Heart left ventricle (tissue), 16 donors: ENCODE data around the gene PPP4R1. TPM values are rescaled to one million over a fixed set of nuclear protein-coding genes. Genes with fewer than 3 reads are reported as not detected.
A peak's percentile ranks its signal among the peaks of the same experiment; 100 is the strongest.

Experiments used
- ATAC-seq, 4 donors: fragments of 200-7000 bp; cut with Tn5 transposase; one replicate each; pipeline ENCODE4 v1.9.1; 2020 to 2022; ENCODE audit warnings: moderate library complexity in 4 of 4, mild to moderate bottlenecking in 3 of 4, moderate number of reproducible peaks in 1 of 4
- DNase-seq, 5 donors: peaks; one replicate each; pipeline ENCODE4 v3.0.0-alpha.2; 2020
- H3K27ac ChIP-seq, 12 donors: fragments of 200-600 bp; sonication (generic) in 4 of 12; one replicate each; pipeline versions ENCODE4 v1.5.0 to v1.8.0; 2016 to 2022; ENCODE audit warnings: mild to moderate bottlenecking in 2 of 12
- H3K27me3 ChIP-seq, 9 donors: fragments of 200-600 bp; sonication (generic) in 2 of 9; one replicate each; pipeline versions ENCODE4 v1.5.1 to v1.8.0; 2016 to 2022; ENCODE audit warnings: mild to moderate bottlenecking in 3 of 9
- H3K36me3 ChIP-seq, 9 donors: fragments of 200-600 bp; sonication (generic) in 2 of 9; one replicate each; pipeline versions ENCODE4 v1.5.0 to v1.8.0; 2018 to 2022; ENCODE audit warnings: mild to moderate bottlenecking in 2 of 9
- H3K4me1 ChIP-seq, 12 donors: fragments of 200-600 bp; sonication (generic) in 4 of 12; one replicate each; pipeline versions ENCODE4 v1.5.0 to v1.8.0; 2016 to 2022; ENCODE audit warnings: mild to moderate bottlenecking in 3 of 12
- H3K4me3 ChIP-seq, 12 donors: fragments of 200-600 bp; sonication (generic) in 4 of 12; one replicate each; pipeline versions ENCODE4 v1.5.0 to v1.8.0; 2017 to 2022; ENCODE audit warnings: mild to moderate bottlenecking in 9 of 12, moderate library complexity in 4 of 12
- H3K9me3 ChIP-seq, 12 donors: fragments of 200-600 bp; sonication (generic) in 4 of 12; one replicate each; pipeline versions ENCODE4 v1.5.0 to v1.8.0; 2016 to 2022; ENCODE audit warnings: mild to moderate bottlenecking in 1 of 12
- POLR2A ChIP-seq, 2 donors: fragments of 450-650 bp; IDR thresholded peaks; one replicate each; pipeline ENCODE4 v1.6.1; 2017; ENCODE audit warnings: antibody characterized with exemption in 2 of 2, mild to moderate bottlenecking in 2 of 2, moderate library complexity in 2 of 2
- WGBS, 4 donors: extraction: QIAGEN DNeasy Blood & Tissue Kit in 2 of 4; methylation state at CpG; one replicate each; pipeline versions ENCODE4 v1.1.5 to v1.1.7; 2013 to 2018; 5-methylcytosine and 5-hydroxymethylcytosine counted together
- intact Hi-C, 10 donors: fragments of 100-400 bp; cut with DNase I; formaldehyde crosslinking; loops; one replicate each; pipeline versions ENCODE4 v1.11.1 to v1.14.2; 2022
- polyA plus RNA-seq, 2 donors: library from polyadenylated mRNA; stranded (reverse); fragments of 200-250 nt; gene quantifications; one replicate each; pipeline ENCODE4 v1.2.3, GENCODE V29; 2013
- total RNA-seq, 9 donors: library from RNA; depleted of rRNA in 2 of 9; stranded (reverse); fragments of >200 nt in 2 of 9; fragmentation: NEBNext Ultra II Directional in 3 of 9; extraction: Animal tissue kit (Norgen Biotek cat#: 25700) in 3 of 9; gene quantifications; one replicate each; pipeline versions ENCODE4 v1.1.0 to v1.2.4, GENCODE V29; 2016 to 2023
- TF ChIP-seq, protein P1 (sequence below), 12 donors: fragments of 200-600 bp; sonication (generic) in 4 of 12; IDR thresholded peaks; one replicate each; pipeline versions ENCODE4 v1.5.0 to v1.8.0; 2018 to 2022; ENCODE audit warnings: antibody characterized with exemption in 12 of 12, mild to moderate bottlenecking in 5 of 12
- donor health status: ischemic (EF 13 %, LVEDD 7.1; RV severe dilation, severe dysfunction).
- donor health status: healthy with polysubstance abuse.
- donor health status: DM: no; HTN: yes; CAD: no.
- donor health status: DM: no; HTN: no; CAD: no.
- donor health status: ischemic (EF 25% LVEDD 6.9; RV normal size, moderate dysfunction).
- donor health status: ischemic (EF 25% LVEDD 5.7; RV mildly dilated, moderate dysfunction).
- donor health status: healthy.
- donor health status: DM: yes; HTN: yes; CAD: no.
- donor health status: ischemic (EF 35%, LVEDD 5.7; RV mildly dilated, moderate dysfunction).
- donor health status: nonischemic (EF 11% LVEDD 7.7; RV severe dilation, severe dysfunction).
- donor health status: DM: yes; HTN: yes; CAD: no.
- donor health status: PGD.
- donor health status: ischemic (EF 29% LVEDD 5.4; RV normal size, mild dysfunction).
- donor health status: nonischemic (EF 23%, LVEDD 6.1; RV moderate dilation, normal function).

Gene PPP4R1
- total and polyA plus RNA-seq, 11 donors = 13.9 to 81.3 (median 59.8) TPM

DNA sequence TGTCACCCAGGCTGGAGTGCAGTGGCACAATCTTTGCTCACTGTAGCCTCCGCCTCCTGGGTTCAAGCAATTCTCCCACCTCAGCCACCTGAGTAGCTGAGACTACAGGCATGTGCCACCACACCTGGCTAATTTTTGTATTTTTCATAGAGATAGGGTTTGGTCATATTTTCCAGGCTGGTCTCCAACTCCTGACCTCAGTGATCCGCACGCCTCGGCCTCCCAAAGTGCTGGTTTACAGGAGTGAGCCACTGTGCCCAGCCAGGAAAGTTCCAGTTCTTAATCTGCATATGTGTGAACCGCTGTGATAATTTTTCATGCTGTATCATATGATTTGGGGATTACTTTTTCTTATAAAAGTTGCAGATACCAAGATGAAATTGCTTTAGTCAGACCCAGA lies 14.6 kb upstream of the PPP4R1 start:
- H3K4me3 ChIP-seq = no peak overlapping the region
- 94 to 96% (median 96%) methylated on average over 5 of the region's 5 CpGs for WGBS, 4 donors
- peaks cover 0 to 9% (median 0%) of the 10 kb centered on the region in 12 donors for H3K4me1 ChIP-seq
- no peak overlapping the region for H3K27ac ChIP-seq
- H3K9me3 ChIP-seq = no peaks in the 10 kb centered on the region
- TF ChIP-seq, protein P1, sequence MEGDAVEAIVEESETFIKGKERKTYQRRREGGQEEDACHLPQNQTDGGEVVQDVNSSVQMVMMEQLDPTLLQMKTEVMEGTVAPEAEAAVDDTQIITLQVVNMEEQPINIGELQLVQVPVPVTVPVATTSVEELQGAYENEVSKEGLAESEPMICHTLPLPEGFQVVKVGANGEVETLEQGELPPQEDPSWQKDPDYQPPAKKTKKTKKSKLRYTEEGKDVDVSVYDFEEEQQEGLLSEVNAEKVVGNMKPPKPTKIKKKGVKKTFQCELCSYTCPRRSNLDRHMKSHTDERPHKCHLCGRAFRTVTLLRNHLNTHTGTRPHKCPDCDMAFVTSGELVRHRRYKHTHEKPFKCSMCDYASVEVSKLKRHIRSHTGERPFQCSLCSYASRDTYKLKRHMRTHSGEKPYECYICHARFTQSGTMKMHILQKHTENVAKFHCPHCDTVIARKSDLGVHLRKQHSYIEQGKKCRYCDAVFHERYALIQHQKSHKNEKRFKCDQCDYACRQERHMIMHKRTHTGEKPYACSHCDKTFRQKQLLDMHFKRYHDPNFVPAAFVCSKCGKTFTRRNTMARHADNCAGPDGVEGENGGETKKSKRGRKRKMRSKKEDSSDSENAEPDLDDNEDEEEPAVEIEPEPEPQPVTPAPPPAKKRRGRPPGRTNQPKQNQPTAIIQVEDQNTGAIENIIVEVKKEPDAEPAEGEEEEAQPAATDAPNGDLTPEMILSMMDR (IDR thresholded peaks at IDR 0.05) = no peak
- no peak for TF ChIP-seq POLR2A (IDR thresholded peaks at IDR 0.05)
- intact Hi-C loops = no loop called here
- H3K36me3 ChIP-seq = no peaks in the 10 kb centered on the region
- no peaks in the 10 kb centered on the region for H3K27me3 ChIP-seq
- no peak for ATAC-seq
- no peak for DNase-seq

DNA sequence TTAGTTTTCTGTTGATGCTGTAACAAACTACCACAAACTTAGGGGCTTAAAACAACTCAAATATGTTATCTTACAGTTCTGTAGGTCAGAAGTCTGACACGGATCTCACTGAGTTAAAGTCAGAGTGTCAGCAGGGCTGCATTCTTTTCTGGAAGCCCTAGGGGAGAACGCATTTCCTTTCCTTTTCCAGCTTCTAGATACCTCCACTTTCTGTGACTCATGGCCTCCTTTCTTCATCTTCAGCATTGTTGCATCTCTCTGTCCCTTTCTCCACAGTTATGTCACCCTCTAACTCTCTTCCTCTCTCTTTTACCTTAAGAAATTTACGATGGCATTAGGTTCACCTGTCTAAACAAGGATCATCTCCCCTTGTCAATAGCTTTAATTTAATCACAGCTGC lies 13.3 kb upstream of the PPP4R1 start:
- intact Hi-C loops = no loop called here
- no peaks in the 10 kb centered on the region for H3K36me3 ChIP-seq
- no peak overlapping the region for H3K4me3 ChIP-seq
- no peak overlapping the region for H3K27ac ChIP-seq
- TF ChIP-seq, protein P1 (IDR thresholded peaks at IDR 0.05) = no peak
- TF ChIP-seq POLR2A (IDR thresholded peaks at IDR 0.05) = no peak
- ATAC-seq (no peak), DNase-seq (no peak)
- no peaks in the 10 kb centered on the region for H3K27me3 ChIP-seq
- peaks cover 0 to 9% (median 0%) of the 10 kb centered on the region in 12 donors for H3K4me1 ChIP-seq
- 49 to 61% (median 58%) methylated on average over 3 of the region's 3 CpGs for WGBS, 4 donors
- no peaks in the 10 kb centered on the region for H3K9me3 ChIP-seq

DNA sequence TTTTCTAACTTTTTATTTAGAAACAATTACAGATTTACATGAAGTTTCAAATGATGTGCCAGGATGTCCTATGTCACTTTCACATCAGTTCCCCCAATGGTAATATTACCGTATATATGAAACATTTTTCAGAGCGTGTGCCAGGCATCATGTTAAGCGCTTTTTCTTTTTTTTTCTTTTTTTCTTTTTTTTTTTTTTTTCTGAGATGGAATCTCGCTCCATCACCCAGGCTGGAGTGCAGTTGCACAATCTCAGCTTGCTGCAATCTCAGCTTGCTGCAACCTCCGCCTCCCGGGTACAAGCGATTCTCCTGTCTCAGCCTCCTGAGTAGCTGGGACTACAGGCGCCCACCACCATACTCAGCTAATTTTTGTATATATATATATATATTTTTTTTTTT lies 5.6 kb upstream of the PPP4R1 start:
- Histone ChIP-seq H3K4me3 (no peak overlapping the region), H3K27ac (peak overlapping the region in 1 of 12 donors; percentile 2), H3K4me1 (peaks cover 0 to 21% (median 5%) of the 10 kb centered on the region in 12 donors), H3K9me3 (no peaks in the 10 kb centered on the region), H3K27me3 (no peaks in the 10 kb centered on the region), H3K36me3 (no peaks in the 10 kb centered on the region)
- 60 to 80% (median 63%) methylated on average over 6 to 8 of the region's 8 CpGs for whole genome bisulfite sequencing, 4 donors
- TF ChIP-seq, protein P1 (IDR thresholded peaks at IDR 0.05) = no peak
- TF ChIP-seq POLR2A (IDR thresholded peaks at IDR 0.05) = no peak
- ATAC-seq (no peak), DNase-seq (no peak)
- intact Hi-C loops = loop anchor here in 4 of 10 donors (10.0 kb wide), 3 partner anchors 55 to 305 kb away; partner anchors contain the start of gene VAPA (in 1 of the 4)

DNA sequence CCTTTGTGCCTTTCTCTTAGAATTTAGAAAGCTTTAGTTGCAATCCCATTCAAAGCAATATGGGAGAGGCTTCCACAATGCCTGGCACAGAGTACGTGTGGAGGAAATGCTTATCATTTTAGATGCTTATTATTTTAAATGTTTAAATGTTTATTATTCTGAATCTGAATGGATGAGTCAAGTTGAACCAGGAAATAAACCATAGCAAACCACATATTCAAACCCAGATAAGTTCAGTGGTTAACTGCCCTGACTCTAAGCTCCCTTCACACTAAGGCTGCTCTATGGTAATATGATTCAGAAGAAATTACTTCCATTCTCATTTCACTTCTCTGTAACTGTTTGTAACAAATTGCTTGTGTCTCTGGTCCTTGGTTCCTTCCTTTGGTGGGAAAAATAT lies 5.2 kb upstream of the PPP4R1 start:
- TF ChIP-seq POLR2A (IDR thresholded peaks at IDR 0.05) = no peak
- TF ChIP-seq, protein P1 (IDR thresholded peaks at IDR 0.05) = no peak
- intact Hi-C loops = loop anchor here in 4 of 10 donors (10.0 kb wide), 3 partner anchors 55 to 305 kb away; partner anchors contain the start of gene VAPA (in 1 of the 4)
- Histone ChIP-seq H3K27ac (peak overlapping the region in 1 of 12 donors; percentile 2), H3K4me3 (no peak overlapping the region), H3K4me1 (peaks cover 0 to 21% (median 5%) of the 10 kb centered on the region in 12 donors), H3K36me3 (no peaks in the 10 kb centered on the region), H3K27me3 (no peaks in the 10 kb centered on the region), H3K9me3 (no peaks in the 10 kb centered on the region)
- no peak for DNase-seq
- ATAC-seq = no peak
- 41 to 65% (median 49%) methylated on average over 1 of the region's 1 CpG for WGBS, 4 donors
